Stomach smooth muscle (tissue), 2 donors: ENCODE measurements around the gene SIRT5.

Source experiments
- H3K27ac ChIP-seq: one replicate; pipeline ENCODE4 v1.7.0; 2013; ENCODE audit warnings: mild to moderate bottlenecking, low read length, inconsistent platforms
- H3K27me3 ChIP-seq, 2 donors: one replicate each; pipeline ENCODE4 v1.7.0; 2013; ENCODE audit warnings: low read length in 2 of 2; ENCODE audit not compliant: insufficient read depth in 2 of 2, control insufficient read depth in 1 of 2
- H3K36me3 ChIP-seq, 2 donors: one replicate each; pipeline ENCODE4 v1.7.0; 2013; ENCODE audit warnings: low read length in 2 of 2; ENCODE audit not compliant: control insufficient read depth in 2 of 2, insufficient read depth in 2 of 2
- H3K4me1 ChIP-seq: one replicate; pipeline ENCODE4 v1.7.0; 2013; ENCODE audit warnings: low read length; ENCODE audit not compliant: control insufficient read depth, insufficient read depth
- H3K4me3 ChIP-seq, 2 donors: one replicate each; pipeline ENCODE4 v1.7.0; 2013; ENCODE audit warnings: low read length in 2 of 2
- H3K9ac ChIP-seq, 2 donors: one replicate each; pipeline ENCODE4 v1.7.0; 2013; ENCODE audit warnings: low read length in 2 of 2, mild to moderate bottlenecking in 1 of 2
- H3K9me3 ChIP-seq, 2 donors: one replicate each; pipeline ENCODE4 v1.7.0; 2013; ENCODE audit warnings: low read length in 2 of 2; ENCODE audit not compliant: control insufficient read depth in 2 of 2
- donor health status: healthy.
- donor health status: Pancreatic carcinoma.

SIRT5 gene

GRCh38 chr6:13574571-13575376 lies at the start of gene SIRT5:
TSS of gene SIRT5 (plus strand) at chr6:13574601. CDS start at chr6:13584111, 9,510 bp downstream.
- H3K9me3 ChIP-seq, result no peaks in the 10 kb centered on the region
- H3K4me3 ChIP-seq, result peak within 1 kb of the TSS; percentile 83 to 89
- H3K27ac ChIP-seq, result peak within 1 kb of the TSS; percentile 89
- peaks cover 14% of the 10 kb centered on the region for H3K4me1 ChIP-seq
- peak within 1 kb of the TSS; percentile 86 to 91 for H3K9ac ChIP-seq
- H3K27me3 ChIP-seq, result no peaks in the 10 kb centered on the region
- H3K36me3 ChIP-seq, result peaks cover 0 to under 1% of the 10 kb centered on the region in 2 donors

- Histone ChIP-seq H3K4me1 (no peaks in the 10 kb centered on the region), H3K27me3 (no peaks in the 10 kb centered on the region), H3K9me3 (peaks cover 0 to 2% of the 10 kb centered on the region in 2 donors), H3K9ac (no peak overlapping the region), H3K27ac (no peak overlapping the region), H3K4me3 (no peak overlapping the region), H3K36me3 (no peaks in the 10 kb centered on the region)
Measured at GRCh38 chr6:13524801-13525508, 49.4 kb upstream of the SIRT5 start.

GRCh38 chr6:13526357-13526726 lies 48.1 kb upstream of the SIRT5 start:
- Histone ChIP-seq H3K4me3 (no peak overlapping the region), H3K27ac (no peak overlapping the region), H3K9ac (no peak overlapping the region)

GRCh38 chr6:13526727-13527670 lies 47.4 kb upstream of the SIRT5 start:
- Histone ChIP-seq H3K27ac (no peak overlapping the region), H3K27me3 (no peaks in the 10 kb centered on the region), H3K4me3 (no peak overlapping the region), H3K9me3 (no peaks in the 10 kb centered on the region), H3K9ac (no peak overlapping the region), H3K4me1 (no peaks in the 10 kb centered on the region), H3K36me3 (no peaks in the 10 kb centered on the region)

More at GRCh38 chr6:13526357-13526726, 48.1 kb upstream of the SIRT5 start:
- Histone ChIP-seq H3K36me3 (no peaks in the 10 kb centered on the region), H3K27me3 (no peaks in the 10 kb centered on the region), H3K4me1 (no peaks in the 10 kb centered on the region), H3K9me3 (no peaks in the 10 kb centered on the region)

- Histone ChIP-seq H3K27ac (no peak overlapping the region), H3K9ac (no peak overlapping the region), H3K36me3 (no peaks in the 10 kb centered on the region), H3K4me3 (no peak overlapping the region), H3K27me3 (no peaks in the 10 kb centered on the region), H3K4me1 (no peaks in the 10 kb centered on the region), H3K9me3 (no peaks in the 10 kb centered on the region)
Measured at GRCh38 chr6:13527671-13528056, 46.7 kb upstream of the SIRT5 start.

GRCh38 chr6:13528232-13528631 lies 46.2 kb upstream of the SIRT5 start:
- Histone ChIP-seq H3K36me3 (no peaks in the 10 kb centered on the region), H3K4me3 (no peak overlapping the region), H3K4me1 (no peaks in the 10 kb centered on the region), H3K27me3 (no peaks in the 10 kb centered on the region), H3K9ac (no peak overlapping the region), H3K27ac (no peak overlapping the region), H3K9me3 (no peaks in the 10 kb centered on the region)

GRCh38 chr6:13528777-13529343 lies 45.5 kb upstream of the SIRT5 start:
- no peak overlapping the region for H3K27ac ChIP-seq
- no peaks in the 10 kb centered on the region for H3K9me3 ChIP-seq
- H3K4me1 ChIP-seq, result no peaks in the 10 kb centered on the region
- no peak overlapping the region for H3K9ac ChIP-seq
- no peaks in the 10 kb centered on the region for H3K36me3 ChIP-seq
- H3K27me3 ChIP-seq, result no peaks in the 10 kb centered on the region
- no peak overlapping the region for H3K4me3 ChIP-seq

- no peaks in the 10 kb centered on the region for H3K4me1 ChIP-seq
- H3K36me3 ChIP-seq, result no peaks in the 10 kb centered on the region
- no peak overlapping the region for H3K9ac ChIP-seq
- H3K9me3 ChIP-seq, result no peaks in the 10 kb centered on the region
- no peaks in the 10 kb centered on the region for H3K27me3 ChIP-seq
- H3K4me3 ChIP-seq, result no peak overlapping the region
- H3K27ac ChIP-seq, result no peak overlapping the region
Measured at GRCh38 chr6:13531956-13532355, 42.4 kb upstream of the SIRT5 start.

- H3K4me1 ChIP-seq, result no peaks in the 10 kb centered on the region
- no peak overlapping the region for H3K4me3 ChIP-seq
- no peaks in the 10 kb centered on the region for H3K9me3 ChIP-seq
- no peaks in the 10 kb centered on the region for H3K27me3 ChIP-seq
- H3K9ac ChIP-seq, result no peak overlapping the region
- H3K36me3 ChIP-seq, result no peaks in the 10 kb centered on the region
- H3K27ac ChIP-seq, result no peak overlapping the region
Measured at GRCh38 chr6:13534536-13534935, 39.9 kb upstream of the SIRT5 start.

- no peaks in the 10 kb centered on the region for H3K4me1 ChIP-seq
Measured at GRCh38 chr6:13535306-13535705, 39.1 kb upstream of the SIRT5 start.

More at GRCh38 chr6:13535306-13535705, 39.1 kb upstream of the SIRT5 start:
- no peak overlapping the region for H3K4me3 ChIP-seq
- H3K9ac ChIP-seq, result no peak overlapping the region
- H3K9me3 ChIP-seq, result no peaks in the 10 kb centered on the region
- no peak overlapping the region for H3K27ac ChIP-seq
- H3K27me3 ChIP-seq, result no peaks in the 10 kb centered on the region
- no peaks in the 10 kb centered on the region for H3K36me3 ChIP-seq
